Measurements from ENCODE around the gene FBXL20.
A peak's percentile ranks its signal among the peaks of the same experiment; 100 is the strongest.

Gene FBXL20

GRCh38 chr17:39277110-39277509, 124.3 kb downstream of the FBXL20 start:
- Histone ChIP-seq H3K4me3 (ENCODE audit: low read depth, low read length) (no peak overlapping the region), H3K4me1 (ENCODE audit: control insufficient read depth, insufficient read depth, low read length) (peaks cover 9% of the 10 kb centered on the region), H3K9me3 (ENCODE audit: control insufficient read depth, insufficient read depth, low read depth, low read length) (no peaks in the 10 kb centered on the region), H3K27ac (ENCODE audit: extremely low read depth, low read depth, low read length) (no peak overlapping the region), H3K36me3 (ENCODE audit: control insufficient read depth in 2 of 2, insufficient read depth in 1 of 2, low read length in 2 of 2) (peaks cover 33 to 42% of the 10 kb centered on the region in 2 experiments)
- POLR2A ChIA-PET, result no interaction called here
- CTCF ChIA-PET, result interaction anchor here (0.8 kb wide), 1 partner anchor 11 kb away, joined by 3 read pairs; no protein-coding TSS in a partner anchor
- no peak for TF ChIP-seq ZNF776 (tag by site-specific recombination; IDR thresholded peaks at IDR 0.05; ENCODE audit: borderline replicate concordance)
- TF ChIP-seq ZNF223 (tag by site-specific recombination; IDR thresholded peaks at IDR 0.05), result no peak
- TF ChIP-seq ZNF140 (tag by site-specific recombination; IDR thresholded peaks at IDR 0.05), result no peak
- no peak for TF ChIP-seq ZNF629 (tag by site-specific recombination; IDR thresholded peaks at IDR 0.05)
- no peak for TF ChIP-seq OSR2 (tag by site-specific recombination; IDR thresholded peaks at IDR 0.05)
- TF ChIP-seq ZNF449 (tag by site-specific recombination; IDR thresholded peaks at IDR 0.05), result no peak
- TF ChIP-seq ZNF112 (tag by site-specific recombination; IDR thresholded peaks at IDR 0.05), result no peak
- TF ChIP-seq ZNF658 (tag by site-specific recombination; IDR thresholded peaks at IDR 0.05), result no peak
- no peak for TF ChIP-seq ZNF664 (tag by site-specific recombination; IDR thresholded peaks at IDR 0.05)
- TF ChIP-seq ZNF548 (tag by site-specific recombination; IDR thresholded peaks at IDR 0.05), result no peak
- no peak for TF ChIP-seq ZNF510 (tag by site-specific recombination; IDR thresholded peaks at IDR 0.05; ENCODE audit: insufficient replicate concordance)

- ChIA-PET CTCF (no interaction called here), POLR2A (interaction anchor here (0.7 kb wide), 1 partner anchor 79 kb away, joined by 5 read pairs; no protein-coding TSS in a partner anchor)
- Histone ChIP-seq H3K4me3 (ENCODE audit: low read depth, low read length) (no peak overlapping the region), H3K36me3 (ENCODE audit: control insufficient read depth in 2 of 2, insufficient read depth in 1 of 2, low read length in 2 of 2) (peaks cover 33 to 42% of the 10 kb centered on the region in 2 experiments), H3K27ac (ENCODE audit: extremely low read depth, low read depth, low read length) (no peak overlapping the region), H3K9me3 (ENCODE audit: control insufficient read depth, insufficient read depth, low read depth, low read length) (no peaks in the 10 kb centered on the region), H3K4me1 (ENCODE audit: control insufficient read depth, insufficient read depth, low read length) (peaks cover 2% of the 10 kb centered on the region)
- no peak for TF ChIP-seq ZNF292 (tag by site-specific recombination; IDR thresholded peaks at IDR 0.05; ENCODE audit: borderline replicate concordance, low read depth)
- no peak for TF ChIP-seq BCL11B (tag by site-specific recombination; IDR thresholded peaks at IDR 0.05; ENCODE audit: low read depth)
- TF ChIP-seq ZNF366 (tag by site-specific recombination; conservative IDR thresholded peaks at IDR 0.05), result peak; percentile 73
- TF ChIP-seq ZNF513 (tag by site-specific recombination; IDR thresholded peaks at IDR 0.05), result no peak
- TF ChIP-seq ZNF223 (tag by site-specific recombination; IDR thresholded peaks at IDR 0.05), result no peak
- peak; percentile 89 for TF ChIP-seq PRDM1 (tag by site-specific recombination; IDR thresholded peaks at IDR 0.05)
Observed at GRCh38 chr17:39276113-39276512, 125.3 kb downstream of the FBXL20 start.

GRCh38 chr17:39271546-39271945, 129.9 kb downstream of the FBXL20 start:
- Histone ChIP-seq H3K36me3 (ENCODE audit: control insufficient read depth in 2 of 2, insufficient read depth in 1 of 2, low read length in 2 of 2) (peaks cover 48 to 72% of the 10 kb centered on the region in 2 experiments), H3K4me3 (ENCODE audit: low read depth, low read length) (no peak overlapping the region), H3K4me1 (ENCODE audit: control insufficient read depth, insufficient read depth, low read length) (no peaks in the 10 kb centered on the region), H3K27ac (ENCODE audit: extremely low read depth, low read depth, low read length) (no peak overlapping the region), H3K9me3 (ENCODE audit: control insufficient read depth, insufficient read depth, low read depth, low read length) (no peaks in the 10 kb centered on the region)
- ChIA-PET POLR2A (interaction anchor here (0.9 to 1.0 kb wide), 2 partner anchors 180 to 190 kb away, joined by 3 to 4 read pairs; partner anchors contain the start of gene CDK12), CTCF (interaction anchor here (0.6 to 1.5 kb wide), 6 partner anchors 9 to 276 kb away, joined by 3 to 6 read pairs (median 4); no protein-coding TSS in a partner anchor)
- no peak for TF ChIP-seq PRDM1 (tag by site-specific recombination; IDR thresholded peaks at IDR 0.05)
- no peak for TF ChIP-seq ZNF518A (tag by site-specific recombination; conservative IDR thresholded peaks at IDR 0.05; ENCODE audit: low read depth)
- no peak for TF ChIP-seq ZNF530 (tag by site-specific recombination; IDR thresholded peaks at IDR 0.05; ENCODE audit: low read depth)
- TF ChIP-seq ZFP69B (tag by site-specific recombination; IDR thresholded peaks at IDR 0.05), result no peak
- no peak for TF ChIP-seq ZSCAN5A (tag by site-specific recombination; IDR thresholded peaks at IDR 0.05)
- TF ChIP-seq ZSCAN23 (tag by site-specific recombination; IDR thresholded peaks at IDR 0.05), result no peak
- TF ChIP-seq ZNF335 (tag by site-specific recombination; conservative IDR thresholded peaks at IDR 0.05), result no peak

Measured in HEK293 (cell line).